HCT116 (cell line): ENCODE measurements around the gene CD247. TPM values are rescaled to one million over a fixed set of nuclear protein-coding genes. Genes with fewer than 3 reads are reported as not detected.

ENCODE experiments used
- ATAC-seq: fragments of 200-7000 bp; cut with Tn5 transposase; 2 replicates; pipeline ENCODE4 v1.9.1; 2020; ENCODE audit warnings: mild to moderate bottlenecking, moderate library complexity
- BruUV-seq: library from RNA; stranded (reverse); fragments of 400-500 nt; replicated peaks from 2 replicates; lab custom pipeline; 2021; lab: Mats Ljungman, UMichigan
- CTCF ChIA-PET: fragments of 300-600 bp; sonication (Branson Sonifier 250); formaldehyde crosslinking; loops from one replicate; lab custom pipeline; 2021; ENCODE audit warnings: antibody characterized with exemption; lab: Charles Lee
- POLR2A ChIA-PET: fragments of 300-600, 350-600 bp; sonication (Branson Sonifier 250); formaldehyde crosslinking; loops from one replicate; lab custom pipeline; 2021; ENCODE audit warnings: antibody characterized with exemption; lab: Charles Lee
- RAD21 ChIA-PET, 2 experiments: fragments of 300-600 bp; sonication (Branson Sonifier 250); formaldehyde crosslinking; loops; one replicate each; lab custom pipeline; 2023; ENCODE audit warnings: low total read pairs in 2 of 2; ENCODE audit not compliant: uncharacterized antibody in 2 of 2, unreplicated experiment in 2 of 2, low non-redundant PET in 1 of 2; lab: Charles Lee
- DNase-seq: peaks from one replicate; pipeline ENCODE4 v3.0.0-alpha.2; 2010; ENCODE audit warnings: low read depth, low spot score
- H2AFZ ChIP-seq: fragments of 200-600 bp; shearing (Covaris generic), sonication (generic); 2 replicates; pipeline ENCODE4 v1.6.1; 2017; ENCODE audit warnings: low read depth, mixed run types, mixed read lengths, antibody characterized with exemption, low read length; ENCODE audit not compliant: poor library complexity, severe bottlenecking
- H3K27ac ChIP-seq: 2 replicates; pipeline ENCODE4 v1.5.1; 2012; ENCODE audit warnings: low read depth, low read length
- H3K27me3 ChIP-seq: fragments of 200-600 bp; sonication (generic); 2 replicates; pipeline ENCODE4 v1.6.1; 2016; ENCODE audit warnings: mixed run types, low read length, mixed read lengths; ENCODE audit not compliant: insufficient read depth
- H3K36me3 ChIP-seq, 2 experiments: fragments of 200-500 bp in 1 of 2; fragments of 200-600 bp in 1 of 2; sonication (Bioruptor generic) in 1 of 2; sonication (generic) in 1 of 2; 2 replicates each; pipeline versions ENCODE4 v1.5.1 to v1.6.1; 2014 to 2016; ENCODE audit warnings: low read length in 2 of 2, inconsistent platforms in 1 of 2, mixed read lengths in 1 of 2, mixed run types in 1 of 2; ENCODE audit not compliant: insufficient read depth in 2 of 2, control insufficient read depth in 1 of 2
- H3K4me1 ChIP-seq, 2 experiments: fragments of 200-600 bp in 1 of 2; sonication (generic) in 1 of 2; 2 replicates each; pipeline versions ENCODE4 v1.5.1 to v1.6.1; 2012 to 2017; ENCODE audit warnings: low read length in 2 of 2, inconsistent platforms in 1 of 2, mild to moderate bottlenecking in 1 of 2, mixed read lengths in 1 of 2, mixed run types in 1 of 2, moderate library complexity in 1 of 2; ENCODE audit not compliant: insufficient read depth in 2 of 2, control insufficient read depth in 1 of 2
- H3K4me2 ChIP-seq: fragments of 200-600 bp; sonication (generic); 2 replicates; pipeline ENCODE4 v1.6.1; 2017; ENCODE audit warnings: mixed run types, low read length, mixed read lengths
- H3K4me3 ChIP-seq, 2 experiments: fragments of 200-600 bp in 1 of 2; sonication (generic) in 1 of 2; replicated peaks in 1 of 2; 2 replicates each; pipeline ENCODE4 v1.5.1; 2011 to 2016; ENCODE audit warnings: low read length in 2 of 2, control low read depth in 1 of 2, low read depth in 1 of 2, mild to moderate bottlenecking in 1 of 2, mixed read lengths in 1 of 2, mixed run types in 1 of 2
- H3K79me2 ChIP-seq: fragments of 200-600 bp; sonication (generic); 2 replicates; pipeline ENCODE4 v1.6.1; 2017; ENCODE audit warnings: mild to moderate bottlenecking, mixed run types, low read length, moderate library complexity, mixed read lengths; ENCODE audit not compliant: insufficient read depth
- H3K9ac ChIP-seq: fragments of 200-600 bp; sonication (generic); 2 replicates; pipeline ENCODE4 v1.6.1; 2016; ENCODE audit warnings: low read length, mixed read lengths
- H3K9me2 ChIP-seq: fragments of 200-600 bp; sonication (generic), shearing (Covaris generic); 2 replicates; pipeline ENCODE4 v1.6.1; 2017; ENCODE audit warnings: mixed run types, mild to moderate bottlenecking, moderate library complexity; ENCODE audit not compliant: insufficient read depth
- H3K9me3 ChIP-seq, 2 experiments: fragments of 200-500 bp in 1 of 2; fragments of 200-600 bp in 1 of 2; sonication (Bioruptor generic) in 1 of 2; sonication (generic) in 1 of 2; 2 replicates each; pipeline ENCODE4 v1.6.1; 2014 to 2017; ENCODE audit warnings: low read length in 2 of 2, mixed read lengths in 2 of 2, inconsistent platforms in 1 of 2, low read depth in 1 of 2, mild to moderate bottlenecking in 1 of 2, mixed run types in 1 of 2, moderate library complexity in 1 of 2; ENCODE audit not compliant: control insufficient read depth in 1 of 2, insufficient read depth in 1 of 2
- H4K20me1 ChIP-seq: fragments of 200-600 bp; sonication (generic), shearing (Covaris generic); 2 replicates; pipeline ENCODE4 v1.6.1; 2017; ENCODE audit warnings: mixed run types, mild to moderate bottlenecking, moderate library complexity; ENCODE audit not compliant: insufficient read depth
- EGR1 ChIP-seq: IDR thresholded peaks from 2 replicates; pipeline ENCODE4 v1.6.1; 2012; ENCODE audit warnings: low read depth
- EZH2 ChIP-seq: fragments of 200-600 bp; sonication (generic); IDR thresholded peaks from 2 replicates; pipeline ENCODE4 v1.6.1; 2017; ENCODE audit warnings: antibody characterized with exemption, mixed run types
- EZH2phosphoT487 ChIP-seq: fragments of 200-600 bp; IDR thresholded peaks from 2 replicates; pipeline ENCODE4 v1.6.1; 2018; ENCODE audit warnings: antibody characterized with exemption, borderline replicate concordance
- FOSL1 ChIP-seq: IDR thresholded peaks from 2 replicates; pipeline ENCODE4 v1.6.1; 2012; ENCODE audit warnings: low read depth
- POLR2A ChIP-seq: IDR thresholded peaks from 2 replicates; pipeline ENCODE4 v1.7.0; 2011; ENCODE audit warnings: borderline replicate concordance; ENCODE audit not compliant: insufficient read depth, insufficient read length; ENCODE audit errors: extremely low read depth
- POLR2AphosphoS5 ChIP-seq: IDR thresholded peaks from 2 replicates; pipeline ENCODE4 v1.6.1; 2011; ENCODE audit warnings: mild to moderate bottlenecking, low read depth, low read length, moderate library complexity
- SP1 ChIP-seq: IDR thresholded peaks from 2 replicates; pipeline ENCODE4 v1.6.1; 2012; ENCODE audit warnings: low read depth
- SRF ChIP-seq: IDR thresholded peaks from 2 replicates; pipeline ENCODE4 v1.6.1; 2012; ENCODE audit warnings: low read depth
- ZBTB33 ChIP-seq: IDR thresholded peaks from 2 replicates; pipeline ENCODE4 v1.6.1; 2011; ENCODE audit warnings: mild to moderate bottlenecking, low read length, moderate library complexity; ENCODE audit not compliant: insufficient replicate concordance; ENCODE audit errors: extremely low read depth
- ZFX ChIP-seq: fragments of 450-650 bp; IDR thresholded peaks from 2 replicates; pipeline ENCODE4 v1.6.1; 2017
- ZNF274 ChIP-seq: fragments of 200-500 bp; sonication (Bioruptor generic); IDR thresholded peaks from 2 replicates; pipeline ENCODE4 v1.6.1; 2014; ENCODE audit warnings: mild to moderate bottlenecking, low read depth, low read length, inconsistent platforms
- intact Hi-C: fragments of 100-400 bp; cut with micrococcal nuclease; formaldehyde crosslinking; loops from 2 replicates; pipeline ENCODE4 v1.10.0; 2022
- total RNA-seq: library from RNA; stranded (reverse); gene quantifications from one replicate; pipeline ENCODE4 v1.2.1, GENCODE V29; 2021; ENCODE audit not compliant: unreplicated experiment
- TF ChIP-seq, protein P1 (sequence below): IDR thresholded peaks from 2 replicates; pipeline ENCODE4 v1.6.1; 2012; ENCODE audit warnings: low read depth

Gene CD247
- total RNA-seq, 1 experiment from 2014 or later = 0.57 TPM

DNA sequence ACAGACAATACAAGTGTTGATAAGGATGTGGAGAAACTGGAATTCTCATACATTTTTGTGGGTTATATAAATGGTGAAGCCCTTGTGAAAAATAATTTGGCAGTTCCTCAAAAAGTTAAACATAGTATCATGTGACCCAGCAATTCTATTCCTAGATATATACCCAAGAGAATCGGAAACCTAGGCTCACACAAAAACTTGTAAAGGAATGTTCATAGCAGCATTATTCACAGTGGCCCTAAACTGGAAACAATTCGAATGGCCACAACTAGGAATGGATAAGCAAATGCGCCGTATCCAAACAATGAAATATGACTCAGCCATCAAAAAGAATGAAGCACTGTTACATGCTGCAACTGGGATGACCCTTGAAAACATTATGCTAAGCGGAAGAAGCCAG is 3.9 kb upstream of the CD247 start:
- ATAC-seq = no peak
- Histone ChIP-seq H3K9me2 (no peaks in the 10 kb centered on the region), H3K79me2 (no peaks in the 10 kb centered on the region), H3K4me1 (no peaks in the 10 kb centered on the region), H3K4me2 (no peak overlapping the region), H4K20me1 (no peaks in the 10 kb centered on the region), H3K36me3 (no peaks in the 10 kb centered on the region), H3K4me3 (no peak overlapping the region), H2AFZ (no peak overlapping the region), H3K27ac (no peak overlapping the region), H3K27me3 (no peaks in the 10 kb centered on the region), H3K9me3 (no peaks in the 10 kb centered on the region), H3K9ac (no peak overlapping the region)
- POLR2A ChIA-PET = no interaction called here
- CTCF ChIA-PET = interaction anchor here (1.2 kb wide), 1 partner anchor 11 kb away, joined by 3 read pairs; no protein-coding TSS in a partner anchor
- RAD21 ChIA-PET = no interaction called here
- intact Hi-C loops = no loop called here
- no peak for DNase-seq
- no peak for TF ChIP-seq POLR2AphosphoS5
- no peak for TF ChIP-seq ZBTB33
- TF ChIP-seq EZH2phosphoT487 = no peak
- TF ChIP-seq EZH2 = no peak
- TF ChIP-seq SP1 = no peak
- no peak for TF ChIP-seq ZFX
- TF ChIP-seq EGR1 = no peak
- no peak for TF ChIP-seq FOSL1
- no peak for TF ChIP-seq ZNF274
- TF ChIP-seq POLR2A = no peak
- TF ChIP-seq SRF = no peak
- TF ChIP-seq, protein P1, sequence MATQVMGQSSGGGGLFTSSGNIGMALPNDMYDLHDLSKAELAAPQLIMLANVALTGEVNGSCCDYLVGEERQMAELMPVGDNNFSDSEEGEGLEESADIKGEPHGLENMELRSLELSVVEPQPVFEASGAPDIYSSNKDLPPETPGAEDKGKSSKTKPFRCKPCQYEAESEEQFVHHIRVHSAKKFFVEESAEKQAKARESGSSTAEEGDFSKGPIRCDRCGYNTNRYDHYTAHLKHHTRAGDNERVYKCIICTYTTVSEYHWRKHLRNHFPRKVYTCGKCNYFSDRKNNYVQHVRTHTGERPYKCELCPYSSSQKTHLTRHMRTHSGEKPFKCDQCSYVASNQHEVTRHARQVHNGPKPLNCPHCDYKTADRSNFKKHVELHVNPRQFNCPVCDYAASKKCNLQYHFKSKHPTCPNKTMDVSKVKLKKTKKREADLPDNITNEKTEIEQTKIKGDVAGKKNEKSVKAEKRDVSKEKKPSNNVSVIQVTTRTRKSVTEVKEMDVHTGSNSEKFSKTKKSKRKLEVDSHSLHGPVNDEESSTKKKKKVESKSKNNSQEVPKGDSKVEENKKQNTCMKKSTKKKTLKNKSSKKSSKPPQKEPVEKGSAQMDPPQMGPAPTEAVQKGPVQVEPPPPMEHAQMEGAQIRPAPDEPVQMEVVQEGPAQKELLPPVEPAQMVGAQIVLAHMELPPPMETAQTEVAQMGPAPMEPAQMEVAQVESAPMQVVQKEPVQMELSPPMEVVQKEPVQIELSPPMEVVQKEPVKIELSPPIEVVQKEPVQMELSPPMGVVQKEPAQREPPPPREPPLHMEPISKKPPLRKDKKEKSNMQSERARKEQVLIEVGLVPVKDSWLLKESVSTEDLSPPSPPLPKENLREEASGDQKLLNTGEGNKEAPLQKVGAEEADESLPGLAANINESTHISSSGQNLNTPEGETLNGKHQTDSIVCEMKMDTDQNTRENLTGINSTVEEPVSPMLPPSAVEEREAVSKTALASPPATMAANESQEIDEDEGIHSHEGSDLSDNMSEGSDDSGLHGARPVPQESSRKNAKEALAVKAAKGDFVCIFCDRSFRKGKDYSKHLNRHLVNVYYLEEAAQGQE = no peak
- BruUV-seq = no TSS peak
